C4-2B (cell line): Measurements from ENCODE around the gene INIP.
"Not testable (repeated sequence)": the region's sequence is repeated elsewhere in the genome, so short reads cannot be mapped to it uniquely, and the experiment has no call there.

Experiments used
- H3K27ac ChIP-seq: fragments of 450-650 bp; 2 replicates; pipeline ENCODE4 v1.5.1; 2017
- ZFX ChIP-seq: fragments of 450-650 bp; IDR thresholded peaks from 2 replicates; pipeline ENCODE4 v1.6.1; 2017
- TF ChIP-seq, protein P1 (sequence below): fragments of 450-650 bp; conservative IDR thresholded peaks from 2 replicates; pipeline ENCODE4 v1.5.1; 2017; ENCODE audit warnings: mild to moderate bottlenecking

The INIP gene

DNA sequence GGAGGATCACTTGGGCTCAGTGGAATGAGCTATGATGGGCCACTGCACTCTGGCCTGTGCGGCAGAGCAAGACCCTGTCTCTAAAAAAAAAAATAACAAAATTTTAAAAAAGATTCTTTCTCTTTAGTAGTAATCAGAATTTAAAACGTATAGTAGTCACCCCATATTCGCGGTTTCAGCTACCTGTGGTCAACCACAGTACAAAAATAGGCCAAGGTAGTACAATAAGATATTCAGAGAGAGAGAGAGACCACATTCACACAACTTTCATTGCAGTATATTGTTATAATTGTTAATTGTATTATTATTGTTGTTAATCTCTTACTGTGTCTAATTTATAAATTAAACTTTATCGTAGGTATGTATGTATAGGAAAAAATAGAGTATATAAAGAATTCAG lies 18.7 kb downstream of the INIP start:
- H3K27ac ChIP-seq, result no peak overlapping the region
- TF ChIP-seq ZFX, result no peak
- TF ChIP-seq, protein P1, sequence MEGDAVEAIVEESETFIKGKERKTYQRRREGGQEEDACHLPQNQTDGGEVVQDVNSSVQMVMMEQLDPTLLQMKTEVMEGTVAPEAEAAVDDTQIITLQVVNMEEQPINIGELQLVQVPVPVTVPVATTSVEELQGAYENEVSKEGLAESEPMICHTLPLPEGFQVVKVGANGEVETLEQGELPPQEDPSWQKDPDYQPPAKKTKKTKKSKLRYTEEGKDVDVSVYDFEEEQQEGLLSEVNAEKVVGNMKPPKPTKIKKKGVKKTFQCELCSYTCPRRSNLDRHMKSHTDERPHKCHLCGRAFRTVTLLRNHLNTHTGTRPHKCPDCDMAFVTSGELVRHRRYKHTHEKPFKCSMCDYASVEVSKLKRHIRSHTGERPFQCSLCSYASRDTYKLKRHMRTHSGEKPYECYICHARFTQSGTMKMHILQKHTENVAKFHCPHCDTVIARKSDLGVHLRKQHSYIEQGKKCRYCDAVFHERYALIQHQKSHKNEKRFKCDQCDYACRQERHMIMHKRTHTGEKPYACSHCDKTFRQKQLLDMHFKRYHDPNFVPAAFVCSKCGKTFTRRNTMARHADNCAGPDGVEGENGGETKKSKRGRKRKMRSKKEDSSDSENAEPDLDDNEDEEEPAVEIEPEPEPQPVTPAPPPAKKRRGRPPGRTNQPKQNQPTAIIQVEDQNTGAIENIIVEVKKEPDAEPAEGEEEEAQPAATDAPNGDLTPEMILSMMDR, result no peak

DNA sequence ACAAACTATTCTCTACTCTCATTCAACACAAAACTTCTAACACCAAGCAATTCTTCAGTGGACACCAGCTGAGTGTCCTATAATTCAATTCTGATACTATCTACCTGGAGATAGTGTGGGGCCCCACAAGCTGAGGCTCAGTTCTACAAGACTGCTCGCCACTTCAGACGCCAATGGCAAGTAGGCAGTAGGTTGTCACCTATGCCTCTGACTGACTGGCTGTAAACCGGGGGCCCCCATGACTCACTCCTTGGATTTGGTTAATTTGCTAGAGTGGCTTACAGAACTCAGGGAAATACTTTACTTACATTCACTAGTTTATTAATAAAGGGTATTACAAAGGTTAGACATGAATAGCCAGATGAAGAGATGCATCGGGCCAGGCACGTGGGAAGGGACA lies 21.5 kb downstream of the INIP start:
- H3K27ac ChIP-seq, result no peak overlapping the region
- TF ChIP-seq ZFX, result no peak
- TF ChIP-seq, protein P1, result no peak

DNA sequence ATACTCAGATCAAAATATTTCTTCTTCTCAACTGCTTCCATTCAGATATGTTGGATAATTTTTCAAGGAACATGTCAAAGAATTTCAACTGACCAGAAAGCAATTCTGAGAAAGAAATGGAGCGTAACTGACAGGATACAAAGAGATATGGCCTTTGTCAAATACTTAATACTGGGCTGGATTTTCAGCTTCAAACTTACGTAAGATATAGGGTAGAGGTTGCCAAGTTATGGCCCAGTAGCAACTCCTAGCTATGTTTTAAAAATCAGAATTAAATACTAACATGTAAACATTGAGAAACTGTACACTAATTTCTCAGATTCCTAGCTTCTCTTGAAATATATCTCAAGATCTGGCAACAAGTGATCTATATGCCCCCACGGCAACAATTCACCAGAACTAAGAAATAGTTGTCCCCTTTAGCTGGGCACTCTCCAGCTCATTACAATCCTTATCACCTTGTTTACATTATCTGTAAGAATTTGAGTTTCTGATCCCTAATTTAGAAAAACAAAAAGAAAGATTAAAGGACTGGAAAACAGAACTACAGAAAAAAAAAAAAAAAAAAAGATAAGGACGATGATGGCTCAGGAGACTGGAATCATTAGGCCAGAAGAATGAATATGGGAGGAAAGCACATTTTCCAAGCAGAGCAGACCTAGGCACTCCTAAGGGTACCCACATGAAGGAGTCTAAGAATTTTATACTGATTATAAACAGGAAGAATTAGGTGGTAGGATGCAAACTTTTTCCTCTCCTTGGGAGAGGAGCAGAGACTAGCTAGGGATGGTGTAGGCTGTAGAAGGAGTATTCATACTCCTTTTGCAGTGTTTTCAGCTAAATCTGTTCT lies 23.0 kb downstream of the INIP start:
- H3K27ac ChIP-seq, result no peak overlapping the region
- TF ChIP-seq ZFX, result no peak
- TF ChIP-seq, protein P1, result no peak

DNA sequence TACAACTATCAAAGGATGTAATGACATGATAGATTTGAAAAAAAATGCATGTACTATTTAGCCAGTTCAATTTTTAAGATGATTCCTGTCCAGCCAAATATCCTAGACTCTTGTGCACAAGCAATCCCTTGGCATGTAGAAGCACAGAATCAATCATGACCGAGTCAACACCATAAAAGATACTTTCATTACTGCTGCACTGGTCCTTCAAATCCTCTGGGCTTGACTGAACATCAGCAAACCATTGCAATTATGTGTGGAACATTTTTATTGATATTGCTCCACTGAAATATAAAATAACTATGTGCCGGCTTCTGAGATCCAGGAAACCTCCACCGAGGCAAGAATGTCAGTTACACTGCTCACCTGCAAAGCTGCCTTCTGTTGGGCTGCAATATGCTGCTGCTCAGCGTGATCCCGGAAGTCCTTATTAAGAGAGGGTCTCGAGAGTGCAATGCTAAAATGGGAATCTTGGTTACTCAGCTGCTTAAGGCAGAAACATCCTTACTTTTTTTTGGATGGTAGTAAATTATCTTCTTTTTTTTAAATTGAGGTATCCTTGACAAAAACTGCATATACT lies 28.7 kb downstream of the INIP start:
- no peak overlapping the region for H3K27ac ChIP-seq
- no peak for TF ChIP-seq ZFX
- TF ChIP-seq, protein P1, result no peak

DNA sequence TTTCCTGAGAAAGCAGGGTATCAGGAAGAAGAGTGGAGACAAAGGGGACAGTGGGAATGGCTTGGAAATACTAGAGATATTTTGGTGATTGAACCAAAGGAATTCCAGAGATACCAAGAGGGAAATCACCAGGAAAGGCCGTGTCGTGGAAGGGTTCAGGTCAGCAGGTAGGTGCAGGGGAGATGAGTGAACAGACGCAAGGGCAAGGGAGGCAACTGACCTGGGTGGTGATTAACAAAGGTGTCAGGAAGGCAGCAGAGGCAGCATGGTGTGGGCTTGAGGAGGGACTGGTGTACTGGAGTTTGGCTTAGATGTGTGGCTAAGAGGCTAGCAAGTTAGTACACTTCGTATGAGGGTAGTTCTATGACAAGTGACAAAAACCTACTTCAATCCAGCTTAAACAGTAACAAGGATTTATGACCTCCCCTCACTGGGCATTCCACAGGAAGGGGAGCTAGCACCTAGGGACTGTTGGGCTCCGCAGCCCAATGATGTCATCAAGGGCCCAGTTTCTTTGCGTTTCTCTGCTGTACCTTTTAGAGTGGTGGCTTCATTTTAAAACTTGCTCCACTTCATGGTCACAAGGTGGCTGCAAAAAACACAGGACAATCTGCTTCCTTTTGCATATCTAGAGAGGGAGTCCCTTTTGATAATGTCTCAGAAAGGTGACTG lies 37.0 kb downstream of the INIP start:
- no peak for TF ChIP-seq ZFX
- TF ChIP-seq, protein P1, result no peak

DNA sequence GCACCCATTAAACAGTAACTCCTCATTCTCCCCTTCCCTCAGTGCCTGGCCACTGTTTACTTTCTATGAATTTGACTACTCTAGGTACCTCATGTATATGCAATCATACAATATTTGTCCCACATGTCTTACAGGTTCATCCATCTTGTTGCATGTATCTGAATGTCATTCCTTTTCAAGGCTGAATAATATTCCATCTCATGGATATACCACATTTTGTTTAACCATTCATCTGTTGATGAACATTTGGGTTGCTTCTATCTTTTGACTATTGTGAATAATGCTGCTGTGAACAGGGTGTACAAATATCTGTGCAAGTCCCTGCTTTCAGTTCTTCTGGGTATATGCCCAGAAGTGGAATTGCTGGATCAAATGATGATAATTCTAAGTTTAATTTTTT lies 40.9 kb downstream of the INIP start:
- TF ChIP-seq ZFX, result no peak
- TF ChIP-seq, protein P1, result no peak
- no peak overlapping the region for H3K27ac ChIP-seq

More for the DNA sequence above, 37.0 kb downstream of the INIP start:
- H3K27ac ChIP-seq, result no peak overlapping the region

DNA sequence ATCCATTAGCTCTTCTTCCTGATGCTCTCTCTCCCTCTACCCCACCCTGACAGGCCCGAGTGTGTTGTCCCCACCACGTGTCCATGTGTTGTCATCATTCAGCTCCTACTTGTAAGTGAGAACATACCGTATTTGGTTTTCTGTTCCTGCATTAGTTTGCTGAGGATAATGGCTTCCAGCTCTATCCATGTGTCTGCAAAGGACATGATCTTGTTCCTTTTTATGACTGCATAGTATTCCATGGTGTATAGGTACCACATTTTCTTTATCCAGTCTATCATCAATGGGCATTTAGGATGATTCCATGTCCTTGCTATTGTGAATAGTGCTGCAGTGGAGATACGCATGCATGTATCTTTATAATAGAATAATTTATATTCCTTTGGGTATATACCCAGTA lies 44.7 kb downstream of the INIP start:
- not testable (repeated sequence) for H3K27ac ChIP-seq
